ENCODE measurements around the gene TMEM135.

DNA sequence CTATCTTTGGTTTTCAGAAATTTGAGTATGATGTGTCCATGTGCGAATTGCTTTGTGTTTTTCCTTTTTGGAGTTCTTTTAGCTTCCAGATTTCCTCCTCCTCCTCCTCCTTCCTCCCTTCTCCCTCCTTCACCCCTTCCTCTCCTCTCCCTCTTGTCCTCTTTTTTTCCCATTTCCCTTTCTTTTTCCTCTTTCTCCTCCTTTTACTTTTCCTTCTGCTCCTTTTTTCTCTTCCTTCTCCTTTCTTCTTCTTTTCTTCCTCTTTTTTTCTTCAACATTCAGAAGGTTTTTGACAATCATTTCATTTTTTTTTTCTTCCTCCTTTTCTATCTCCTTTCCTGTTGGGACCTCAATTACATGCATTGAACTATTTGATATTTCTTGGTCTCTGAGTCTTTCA lies 104.9 kb downstream of the TMEM135 start:
- TF ChIP-seq RFX5 (IDR thresholded peaks at IDR 0.05; ENCODE audit: low read length) (no peak), EP300 (IDR thresholded peaks at IDR 0.05; ENCODE audit: borderline replicate concordance in 1 of 2, low read depth in 1 of 2, low read length in 1 of 2) (no peak), MXI1 (IDR thresholded peaks at IDR 0.05; ENCODE audit: low read depth, low read length) (no peak)
- TF ChIP-seq, protein P1, sequence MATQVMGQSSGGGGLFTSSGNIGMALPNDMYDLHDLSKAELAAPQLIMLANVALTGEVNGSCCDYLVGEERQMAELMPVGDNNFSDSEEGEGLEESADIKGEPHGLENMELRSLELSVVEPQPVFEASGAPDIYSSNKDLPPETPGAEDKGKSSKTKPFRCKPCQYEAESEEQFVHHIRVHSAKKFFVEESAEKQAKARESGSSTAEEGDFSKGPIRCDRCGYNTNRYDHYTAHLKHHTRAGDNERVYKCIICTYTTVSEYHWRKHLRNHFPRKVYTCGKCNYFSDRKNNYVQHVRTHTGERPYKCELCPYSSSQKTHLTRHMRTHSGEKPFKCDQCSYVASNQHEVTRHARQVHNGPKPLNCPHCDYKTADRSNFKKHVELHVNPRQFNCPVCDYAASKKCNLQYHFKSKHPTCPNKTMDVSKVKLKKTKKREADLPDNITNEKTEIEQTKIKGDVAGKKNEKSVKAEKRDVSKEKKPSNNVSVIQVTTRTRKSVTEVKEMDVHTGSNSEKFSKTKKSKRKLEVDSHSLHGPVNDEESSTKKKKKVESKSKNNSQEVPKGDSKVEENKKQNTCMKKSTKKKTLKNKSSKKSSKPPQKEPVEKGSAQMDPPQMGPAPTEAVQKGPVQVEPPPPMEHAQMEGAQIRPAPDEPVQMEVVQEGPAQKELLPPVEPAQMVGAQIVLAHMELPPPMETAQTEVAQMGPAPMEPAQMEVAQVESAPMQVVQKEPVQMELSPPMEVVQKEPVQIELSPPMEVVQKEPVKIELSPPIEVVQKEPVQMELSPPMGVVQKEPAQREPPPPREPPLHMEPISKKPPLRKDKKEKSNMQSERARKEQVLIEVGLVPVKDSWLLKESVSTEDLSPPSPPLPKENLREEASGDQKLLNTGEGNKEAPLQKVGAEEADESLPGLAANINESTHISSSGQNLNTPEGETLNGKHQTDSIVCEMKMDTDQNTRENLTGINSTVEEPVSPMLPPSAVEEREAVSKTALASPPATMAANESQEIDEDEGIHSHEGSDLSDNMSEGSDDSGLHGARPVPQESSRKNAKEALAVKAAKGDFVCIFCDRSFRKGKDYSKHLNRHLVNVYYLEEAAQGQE (IDR thresholded peaks at IDR 0.05; ENCODE audit: low read depth, low read length), result no peak
- TF ChIP-seq, protein P2, sequence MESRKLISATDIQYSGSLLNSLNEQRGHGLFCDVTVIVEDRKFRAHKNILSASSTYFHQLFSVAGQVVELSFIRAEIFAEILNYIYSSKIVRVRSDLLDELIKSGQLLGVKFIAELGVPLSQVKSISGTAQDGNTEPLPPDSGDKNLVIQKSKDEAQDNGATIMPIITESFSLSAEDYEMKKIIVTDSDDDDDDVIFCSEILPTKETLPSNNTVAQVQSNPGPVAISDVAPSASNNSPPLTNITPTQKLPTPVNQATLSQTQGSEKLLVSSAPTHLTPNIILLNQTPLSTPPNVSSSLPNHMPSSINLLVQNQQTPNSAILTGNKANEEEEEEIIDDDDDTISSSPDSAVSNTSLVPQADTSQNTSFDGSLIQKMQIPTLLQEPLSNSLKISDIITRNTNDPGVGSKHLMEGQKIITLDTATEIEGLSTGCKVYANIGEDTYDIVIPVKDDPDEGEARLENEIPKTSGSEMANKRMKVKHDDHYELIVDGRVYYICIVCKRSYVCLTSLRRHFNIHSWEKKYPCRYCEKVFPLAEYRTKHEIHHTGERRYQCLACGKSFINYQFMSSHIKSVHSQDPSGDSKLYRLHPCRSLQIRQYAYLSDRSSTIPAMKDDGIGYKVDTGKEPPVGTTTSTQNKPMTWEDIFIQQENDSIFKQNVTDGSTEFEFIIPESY (IDR thresholded peaks at IDR 0.05; ENCODE audit: borderline replicate concordance, low read depth), result no peak
- TF ChIP-seq, protein P3, sequence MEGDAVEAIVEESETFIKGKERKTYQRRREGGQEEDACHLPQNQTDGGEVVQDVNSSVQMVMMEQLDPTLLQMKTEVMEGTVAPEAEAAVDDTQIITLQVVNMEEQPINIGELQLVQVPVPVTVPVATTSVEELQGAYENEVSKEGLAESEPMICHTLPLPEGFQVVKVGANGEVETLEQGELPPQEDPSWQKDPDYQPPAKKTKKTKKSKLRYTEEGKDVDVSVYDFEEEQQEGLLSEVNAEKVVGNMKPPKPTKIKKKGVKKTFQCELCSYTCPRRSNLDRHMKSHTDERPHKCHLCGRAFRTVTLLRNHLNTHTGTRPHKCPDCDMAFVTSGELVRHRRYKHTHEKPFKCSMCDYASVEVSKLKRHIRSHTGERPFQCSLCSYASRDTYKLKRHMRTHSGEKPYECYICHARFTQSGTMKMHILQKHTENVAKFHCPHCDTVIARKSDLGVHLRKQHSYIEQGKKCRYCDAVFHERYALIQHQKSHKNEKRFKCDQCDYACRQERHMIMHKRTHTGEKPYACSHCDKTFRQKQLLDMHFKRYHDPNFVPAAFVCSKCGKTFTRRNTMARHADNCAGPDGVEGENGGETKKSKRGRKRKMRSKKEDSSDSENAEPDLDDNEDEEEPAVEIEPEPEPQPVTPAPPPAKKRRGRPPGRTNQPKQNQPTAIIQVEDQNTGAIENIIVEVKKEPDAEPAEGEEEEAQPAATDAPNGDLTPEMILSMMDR (IDR thresholded peaks at IDR 0.05), result no peak

Data from SK-N-SH (cell line).